Measurements from ENCODE around the gene SEMA3B.
"Not testable (repeated sequence)": the region's sequence is repeated elsewhere in the genome, so short reads cannot be mapped to it uniquely, and the experiment has no call there.

SEMA3B gene

GRCh38 chr3:50268703-50269451 is at the start of gene SEMA3B:
TSS of gene SEMA3B (plus strand) at chr3:50269147. CDS start at chr3:50269241, 94 bp downstream.
- DNase-seq (ENCODE audit: low read depth in 4 of 4, low spot score in 1 of 4), result no peak

GRCh38 chr3:50219285-50219684 is 49.7 kb upstream of the SEMA3B start:
- DNase-seq (ENCODE audit: low read depth in 4 of 4, low spot score in 1 of 4), result no peak

- no peak for DNase-seq (ENCODE audit: low read depth in 4 of 4, low spot score in 1 of 4)
Measured at GRCh38 chr3:50220109-50220508, 48.8 kb upstream of the SEMA3B start.

GRCh38 chr3:50221051-50221410 is 47.9 kb upstream of the SEMA3B start:
- DNase-seq (ENCODE audit: low read depth in 4 of 4, low spot score in 1 of 4), result no peak

- no peak for DNase-seq (ENCODE audit: low read depth in 4 of 4, low spot score in 1 of 4)
Measured at GRCh38 chr3:50221411-50222168, 47.4 kb upstream of the SEMA3B start.

GRCh38 chr3:50222169-50222528 is 46.8 kb upstream of the SEMA3B start:
- no peak for DNase-seq (ENCODE audit: low read depth in 4 of 4, low spot score in 1 of 4)

GRCh38 chr3:50224639-50225038 is 44.3 kb upstream of the SEMA3B start:
- DNase-seq (ENCODE audit: low read depth in 4 of 4, low spot score in 1 of 4), result no peak

GRCh38 chr3:50226888-50227389 is 42.0 kb upstream of the SEMA3B start:
- no peak for DNase-seq (ENCODE audit: low read depth in 4 of 4, low spot score in 1 of 4)

GRCh38 chr3:50227390-50228183 is 41.4 kb upstream of the SEMA3B start:
- DNase-seq (ENCODE audit: low read depth in 4 of 4, low spot score in 1 of 4), result peak; percentile 65 to 87 (median 82)

GRCh38 chr3:50228184-50228763 is 40.7 kb upstream of the SEMA3B start:
- not testable (repeated sequence) for DNase-seq (ENCODE audit: low read depth in 4 of 4, low spot score in 1 of 4)

- DNase-seq (ENCODE audit: low read depth in 4 of 4, low spot score in 1 of 4), result no peak
Measured at GRCh38 chr3:50229490-50229889, 39.5 kb upstream of the SEMA3B start.

GRCh38 chr3:50230104-50230793 is 38.7 kb upstream of the SEMA3B start:
- no peak for DNase-seq (ENCODE audit: low read depth in 4 of 4, low spot score in 1 of 4)

GRCh38 chr3:50230794-50231125 is 38.2 kb upstream of the SEMA3B start:
- DNase-seq (ENCODE audit: low read depth in 4 of 4, low spot score in 1 of 4), result no peak

GRCh38 chr3:50231581-50231980 is 37.4 kb upstream of the SEMA3B start:
- DNase-seq (ENCODE audit: low read depth in 4 of 4, low spot score in 1 of 4), result no peak

GRCh38 chr3:50232303-50232702 is 36.6 kb upstream of the SEMA3B start:
- DNase-seq (ENCODE audit: low read depth in 4 of 4, low spot score in 1 of 4), result no peak

- DNase-seq (ENCODE audit: low read depth in 4 of 4, low spot score in 1 of 4), result no peak
Measured at GRCh38 chr3:50233176-50233575, 35.8 kb upstream of the SEMA3B start.

GRCh38 chr3:50235716-50236483 is 33.0 kb upstream of the SEMA3B start, which contains the start of gene GNAI2:
TSS of gene GNAI2 (plus strand) at chr3:50236204. CDS start at chr3:50236336, 132 bp downstream.
- peak; percentile 90 to 99 (median 96) for DNase-seq (ENCODE audit: low read depth in 4 of 4, low spot score in 1 of 4)

- DNase-seq (ENCODE audit: low read depth in 4 of 4, low spot score in 1 of 4), result no peak
Measured at GRCh38 chr3:50236484-50237132, 32.3 kb upstream of the SEMA3B start.

- DNase-seq (ENCODE audit: low read depth in 4 of 4, low spot score in 1 of 4), result no peak
Measured at GRCh38 chr3:50237133-50237651, 31.8 kb upstream of the SEMA3B start.
